Fibroblast of lung (primary cell): ENCODE measurements around the gene PRKCD. TPM values are rescaled to one million over a fixed set of nuclear protein-coding genes. Genes with fewer than 3 reads are reported as not detected.

ENCODE experiments used
- DNase-seq, 2 donors: peaks; one replicate each; pipeline versions ENCODE4 v3.0.0 to v3.0.0-alpha.2; 2010; ENCODE audit warnings: low read depth in 2 of 2
- H2AFZ ChIP-seq: 2 replicates; pipeline ENCODE4 v1.5.1; 2012; ENCODE audit warnings: low read length, control low read depth, inconsistent platforms
- H3K27ac ChIP-seq: 2 replicates; pipeline ENCODE4 v1.5.1; 2011; ENCODE audit warnings: low read length, control low read depth; ENCODE audit not compliant: insufficient read depth
- H3K27me3 ChIP-seq: 2 replicates; pipeline ENCODE4 v1.5.1; 2011; ENCODE audit warnings: mild to moderate bottlenecking, low read length; ENCODE audit not compliant: control insufficient read depth, insufficient read depth
- H3K36me3 ChIP-seq: 2 replicates; pipeline ENCODE4 v1.5.1; 2011; ENCODE audit warnings: low read length; ENCODE audit not compliant: control insufficient read depth, insufficient read depth
- H3K4me1 ChIP-seq: 2 replicates; pipeline ENCODE4 v1.5.1; 2011; ENCODE audit warnings: low read length; ENCODE audit not compliant: control insufficient read depth, insufficient read depth; ENCODE audit errors: extremely low read depth
- H3K4me2 ChIP-seq: 2 replicates; pipeline ENCODE4 v1.5.1; 2011; ENCODE audit warnings: low read length, control low read depth; ENCODE audit not compliant: insufficient read depth; ENCODE audit errors: extremely low read depth
- H3K4me3 ChIP-seq, 4 experiments: fragments of 200-600 bp in 1 of 4; sonication (generic) in 1 of 4; replicated peaks in 1 of 4; 2 replicates each; pipeline ENCODE4 v1.5.1; 2011 to 2016; ENCODE audit warnings: low read length in 4 of 4, low read depth in 3 of 4, mild to moderate bottlenecking in 3 of 4, control low read depth in 2 of 4, inconsistent platforms in 1 of 4, mixed read lengths in 1 of 4; ENCODE audit not compliant: insufficient read depth in 1 of 4; ENCODE audit errors: control extremely low read depth in 1 of 4
- H3K79me2 ChIP-seq: 2 replicates; pipeline ENCODE4 v1.5.1; 2012; ENCODE audit warnings: mild to moderate bottlenecking, low read length, inconsistent platforms; ENCODE audit not compliant: control insufficient read depth, insufficient read depth
- H3K9ac ChIP-seq: 2 replicates; pipeline ENCODE4 v1.5.1; 2011; ENCODE audit warnings: mild to moderate bottlenecking, low read length, control low read depth; ENCODE audit not compliant: insufficient read depth
- H3K9me3 ChIP-seq: 2 replicates; pipeline ENCODE4 v1.5.1; 2012; ENCODE audit warnings: low read depth, low read length; ENCODE audit not compliant: control insufficient read depth, insufficient read depth
- H4K20me1 ChIP-seq: 2 replicates; pipeline ENCODE4 v1.5.1; 2011; ENCODE audit warnings: low read length; ENCODE audit not compliant: control insufficient read depth, insufficient read depth; ENCODE audit errors: extremely low read depth
- CTCF ChIP-seq, 2 donors: IDR thresholded peaks in 1 of 2; conservative IDR thresholded peaks in 1 of 2; 1 replicate in 1 of 2; 2 replicates in 1 of 2; pipeline ENCODE4 v1.5.1; 2011 to 2012; ENCODE audit warnings: low read length in 2 of 2, control low read depth in 1 of 2, inconsistent platforms in 1 of 2, low read depth in 1 of 2, mild to moderate bottlenecking in 1 of 2
- EZH2 ChIP-seq: IDR thresholded peaks from 2 replicates; pipeline ENCODE4 v1.5.1; 2012; ENCODE audit warnings: low read length, control low read depth, mild to moderate bottlenecking; ENCODE audit errors: missing control alignments
- polyA plus RNA-seq, 2 donors: library from polyadenylated mRNA; depleted of rRNA in 1 of 2; stranded (reverse) in 1 of 2; unstranded in 1 of 2; fragments of >200 nt; gene quantifications; 2 replicates each; pipeline ENCODE4 v1.2.1, GENCODE V29; 2011 to 2012; ENCODE audit warnings: missing spikeins in 1 of 2
- total RNA-seq: library from RNA; depleted of rRNA; stranded (reverse); fragments of >200 nt; gene quantifications from 2 replicates; pipeline ENCODE4 v1.2.1, GENCODE V29; 2014

The PRKCD gene
- total and polyA plus RNA-seq, 2 donors (not counting 1 experiment from before 2014, with no cell fraction given) = 3.8 to 21.2 TPM

- Histone ChIP-seq H3K4me2 (no peak overlapping the region), H3K27ac (no peak overlapping the region), H3K9ac (no peak overlapping the region), H4K20me1 (no peaks in the 10 kb centered on the region), H3K9me3 (no peaks in the 10 kb centered on the region), H3K36me3 (no peaks in the 10 kb centered on the region), H3K79me2 (peaks cover 19% of the 10 kb centered on the region), H3K27me3 (no peaks in the 10 kb centered on the region), H3K4me1 (peaks cover 11% of the 10 kb centered on the region), H3K4me3 (no peak overlapping the region), H2AFZ (no peak overlapping the region)
- TF ChIP-seq EZH2 (no peak), CTCF (conservative IDR thresholded peaks at IDR 0.05 in 1 of 2, IDR thresholded peaks at IDR 0.05 in 1 of 2; ENCODE audit: low read depth in 1 of 2, low read length in 2 of 2) (no peak)
- no peak for DNase-seq
Measured at GRCh38 chr3:53132347-53132746, 28.7 kb upstream of the PRKCD start.

GRCh38 chr3:53134631-53135232, 26.3 kb upstream of the PRKCD start:
- H3K79me2 ChIP-seq = peaks cover 5% of the 10 kb centered on the region
- peak; percentile 53 to 74 for DNase-seq
- H3K36me3 ChIP-seq = no peaks in the 10 kb centered on the region
- H3K4me3 ChIP-seq = no peak overlapping the region
- no peak overlapping the region for H3K4me2 ChIP-seq
- no peak overlapping the region for H2AFZ ChIP-seq
- H4K20me1 ChIP-seq = no peaks in the 10 kb centered on the region
- H3K27me3 ChIP-seq = no peaks in the 10 kb centered on the region
- no peaks in the 10 kb centered on the region for H3K9me3 ChIP-seq
- no peak overlapping the region for H3K27ac ChIP-seq
- no peak overlapping the region for H3K9ac ChIP-seq
- H3K4me1 ChIP-seq = peaks cover 5% of the 10 kb centered on the region
- TF ChIP-seq CTCF (conservative IDR thresholded peaks at IDR 0.05 in 1 of 2, IDR thresholded peaks at IDR 0.05 in 1 of 2; ENCODE audit: low read depth in 1 of 2, low read length in 2 of 2) = peak; percentile 68 to 82
- no peak for TF ChIP-seq EZH2

GRCh38 chr3:53137221-53137620, 23.8 kb upstream of the PRKCD start:
- H3K27ac ChIP-seq = no peak overlapping the region
- H3K36me3 ChIP-seq = no peaks in the 10 kb centered on the region
- H3K79me2 ChIP-seq = no peaks in the 10 kb centered on the region
- H4K20me1 ChIP-seq = no peaks in the 10 kb centered on the region
- H3K9ac ChIP-seq = no peak overlapping the region
- H2AFZ ChIP-seq = no peak overlapping the region
- H3K4me3 ChIP-seq = no peak overlapping the region
- DNase-seq = no peak
- no peaks in the 10 kb centered on the region for H3K27me3 ChIP-seq
- H3K9me3 ChIP-seq = no peaks in the 10 kb centered on the region
- TF ChIP-seq EZH2 (no peak), CTCF (conservative IDR thresholded peaks at IDR 0.05 in 1 of 2, IDR thresholded peaks at IDR 0.05 in 1 of 2; ENCODE audit: low read depth in 1 of 2, low read length in 2 of 2) (no peak)
- H3K4me2 ChIP-seq = no peak overlapping the region
- peaks cover 7% of the 10 kb centered on the region for H3K4me1 ChIP-seq
